OCI-LY7 (cell line): ENCODE measurements around the gene BSPRY. TPM values are rescaled to one million over a fixed set of nuclear protein-coding genes. Genes with fewer than 3 reads are reported as not detected.

Experiments
- BruUV-seq: library from RNA; stranded (reverse); fragments of 400-500 nt; replicated peaks from 2 replicates; lab custom pipeline; 2021; lab: Mats Ljungman, UMichigan
- CTCF ChIA-PET: fragments of 300-600 bp; sonication (Branson Sonifier 250); formaldehyde crosslinking; loops from one replicate; lab custom pipeline; 2022; ENCODE audit warnings: antibody characterized with exemption; ENCODE audit not compliant: unreplicated experiment; lab: Charles Lee
- POLR2A ChIA-PET: fragments of 300-600 bp; sonication (Branson Sonifier 250); formaldehyde crosslinking; loops from one replicate; lab custom pipeline; 2022; ENCODE audit warnings: antibody characterized with exemption; lab: Charles Lee
- DNase-seq: peaks from one replicate; pipeline ENCODE4 v3.0.0-alpha.2; 2015; ENCODE audit warnings: low spot score
- H2AFZ ChIP-seq: fragments of 200-600 bp; sonication (generic), shearing (Covaris generic); 2 replicates; pipeline ENCODE4 v1.6.1; 2014; ENCODE audit warnings: mild to moderate bottlenecking, antibody characterized with exemption, low read length, moderate library complexity
- H3K27ac ChIP-seq: fragments of 200-600 bp; sonication (generic); 2 replicates; pipeline ENCODE4 v1.5.1; 2014; ENCODE audit warnings: mixed run types, low read depth, mild to moderate bottlenecking, moderate library complexity, low read length, inconsistent platforms; ENCODE audit not compliant: poor library complexity, severe bottlenecking
- H3K36me3 ChIP-seq: fragments of 200-600 bp; sonication (generic); 2 replicates; pipeline ENCODE4 v1.6.1; 2014; ENCODE audit warnings: mild to moderate bottlenecking, antibody characterized with exemption, low read length, moderate library complexity, mixed read lengths; ENCODE audit not compliant: insufficient read depth
- H3K4me1 ChIP-seq: fragments of 200-600 bp; sonication (generic); 2 replicates; pipeline ENCODE4 v1.5.1; 2014; ENCODE audit warnings: mild to moderate bottlenecking, low read length; ENCODE audit not compliant: insufficient read depth, poor library complexity, severe bottlenecking
- H3K4me2 ChIP-seq: fragments of 200-600 bp; sonication (generic); 2 replicates; pipeline ENCODE4 v1.6.1; 2014; ENCODE audit warnings: mild to moderate bottlenecking, low read length
- H3K4me3 ChIP-seq: fragments of 200-600 bp; sonication (generic); 2 replicates; pipeline ENCODE4 v1.5.1; 2014; ENCODE audit warnings: mild to moderate bottlenecking, low read depth, low read length; ENCODE audit not compliant: poor library complexity, severe bottlenecking
- H3K79me2 ChIP-seq: fragments of 200-600 bp; sonication (generic); 2 replicates; pipeline ENCODE4 v1.6.1; 2016; ENCODE audit warnings: low read depth, mild to moderate bottlenecking, low read length, moderate library complexity, mixed read lengths; ENCODE audit not compliant: insufficient read depth
- H3K9me2 ChIP-seq: fragments of 200-600 bp; sonication (generic); 2 replicates; pipeline ENCODE4 v1.6.1; 2016; ENCODE audit warnings: mild to moderate bottlenecking, low read length, mixed read lengths; ENCODE audit not compliant: insufficient read depth
- H3K9me3 ChIP-seq: fragments of 200-600 bp; sonication (generic); 2 replicates; pipeline ENCODE4 v1.6.1; 2014; ENCODE audit warnings: mild to moderate bottlenecking, mixed run types, low read length, mixed read lengths
- H4K20me1 ChIP-seq: fragments of 200-600 bp; sonication (generic); 2 replicates; pipeline ENCODE4 v1.6.1; 2014; ENCODE audit warnings: mild to moderate bottlenecking, antibody characterized with exemption, low read length, moderate library complexity, mixed read lengths; ENCODE audit not compliant: insufficient read depth
- EZH2phosphoT487 ChIP-seq: fragments of 200-600 bp; sonication (generic); IDR thresholded peaks from 2 replicates; pipeline ENCODE4 v1.6.1; 2018; ENCODE audit warnings: low read depth, borderline replicate concordance, mild to moderate bottlenecking, mixed run types, antibody characterized with exemption, low read length, moderate library complexity, mixed read lengths
- intact Hi-C: fragments of 100-400 bp; cut with micrococcal nuclease; formaldehyde crosslinking; loops from one replicate; pipeline ENCODE4 v1.10.0; 2022; ENCODE audit not compliant: unreplicated experiment
- total RNA-seq, 2 experiments: library from RNA; depleted of rRNA in 1 of 2; stranded (reverse); fragments of >200 nt in 1 of 2; shearing (Covaris generic) in 1 of 2; gene quantifications; 2 replicates each; pipeline ENCODE4 v1.2.3, GENCODE V29; 2014 to 2022
- TF ChIP-seq, protein P1 (sequence below): fragments of 200-600 bp; sonication (generic); conservative IDR thresholded peaks from 2 replicates; pipeline ENCODE4 v1.5.1; 2014; ENCODE audit warnings: mild to moderate bottlenecking, antibody characterized with exemption, low read length, moderate library complexity, mixed read lengths

The BSPRY gene
- total RNA-seq, 2 experiments from 2014 or later, result 0.54 to 0.82 TPM

DNA sequence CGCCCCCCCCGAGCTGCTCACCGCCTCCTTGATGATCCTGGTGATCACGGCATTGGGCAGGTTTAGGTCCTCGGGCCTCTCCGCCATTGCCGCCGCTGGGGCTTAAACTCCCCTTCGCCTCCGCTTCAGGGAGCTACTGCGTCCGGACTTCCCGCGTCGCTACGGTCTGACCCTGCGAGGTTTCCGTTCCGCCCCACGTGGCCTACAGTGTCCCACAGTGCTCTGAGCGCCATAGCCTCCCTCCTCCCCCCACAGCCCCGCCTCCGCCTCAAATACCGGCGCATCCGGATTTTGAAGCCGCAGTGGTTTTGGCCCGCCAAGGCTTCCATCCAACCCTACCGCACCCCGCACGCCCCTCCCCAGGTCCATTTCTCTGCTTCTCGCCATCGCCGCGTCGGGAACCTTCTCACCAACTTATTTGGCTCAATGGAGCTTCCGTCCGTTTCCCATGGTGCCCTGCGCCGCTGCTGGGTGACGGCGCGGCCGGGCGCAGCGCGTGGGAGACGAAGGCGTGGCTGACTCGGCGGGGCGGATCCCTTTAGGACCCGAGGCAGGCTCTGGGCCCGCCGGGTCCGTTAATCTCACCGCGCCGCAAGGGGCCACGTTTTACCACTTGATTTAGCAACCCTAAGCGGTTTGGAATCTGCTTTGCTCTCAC lies 61.0 kb downstream of the BSPRY start, which contains the start of the genes C9orf43 and POLE3:
Gene C9orf43 (plus strand): TSS at position 541 of the 658 bp plus-strand sequence. CDS start 2,747 bp downstream, outside the sequence.
Gene POLE3 (minus strand): TSS at position 469 of the 658 bp plus-strand sequence. CDS start 382 bp downstream, at position 87.
- H3K36me3 ChIP-seq, result peaks cover 32% of the 10 kb centered on the region
- ChIA-PET CTCF (interaction anchor here (0.6 to 0.8 kb wide), 2 partner anchors 101 to 141 kb away, joined by 3 read pairs; no protein-coding TSS in a partner anchor), POLR2A (interaction anchor here (0.6 to 2.6 kb wide), 12 partner anchors 9 to 989 kb away, joined by 3 to 14 read pairs (median 4); partner anchors contain the start of genes ALAD, BSPRY and CDC26)
- no peaks in the 10 kb centered on the region for H3K9me3 ChIP-seq
- H3K79me2 ChIP-seq, result peaks cover 31% of the 10 kb centered on the region
- BruUV-seq, result no TSS peak
- peak within 1 kb of the TSS; percentile 89 for H3K4me2 ChIP-seq
- peak within 1 kb of the TSS; percentile 88 for H3K4me3 ChIP-seq
- H4K20me1 ChIP-seq, result no peaks in the 10 kb centered on the region; the same call in 1 of the 2 replicates
- peak within 1 kb of the TSS; percentile 88; the same call in 1 of the 2 replicates for H2AFZ ChIP-seq
- H3K4me1 ChIP-seq, result peaks cover 46% of the 10 kb centered on the region
- TF ChIP-seq, protein P1, sequence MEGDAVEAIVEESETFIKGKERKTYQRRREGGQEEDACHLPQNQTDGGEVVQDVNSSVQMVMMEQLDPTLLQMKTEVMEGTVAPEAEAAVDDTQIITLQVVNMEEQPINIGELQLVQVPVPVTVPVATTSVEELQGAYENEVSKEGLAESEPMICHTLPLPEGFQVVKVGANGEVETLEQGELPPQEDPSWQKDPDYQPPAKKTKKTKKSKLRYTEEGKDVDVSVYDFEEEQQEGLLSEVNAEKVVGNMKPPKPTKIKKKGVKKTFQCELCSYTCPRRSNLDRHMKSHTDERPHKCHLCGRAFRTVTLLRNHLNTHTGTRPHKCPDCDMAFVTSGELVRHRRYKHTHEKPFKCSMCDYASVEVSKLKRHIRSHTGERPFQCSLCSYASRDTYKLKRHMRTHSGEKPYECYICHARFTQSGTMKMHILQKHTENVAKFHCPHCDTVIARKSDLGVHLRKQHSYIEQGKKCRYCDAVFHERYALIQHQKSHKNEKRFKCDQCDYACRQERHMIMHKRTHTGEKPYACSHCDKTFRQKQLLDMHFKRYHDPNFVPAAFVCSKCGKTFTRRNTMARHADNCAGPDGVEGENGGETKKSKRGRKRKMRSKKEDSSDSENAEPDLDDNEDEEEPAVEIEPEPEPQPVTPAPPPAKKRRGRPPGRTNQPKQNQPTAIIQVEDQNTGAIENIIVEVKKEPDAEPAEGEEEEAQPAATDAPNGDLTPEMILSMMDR, result no peak
- no peak for TF ChIP-seq EZH2phosphoT487
- peak within 1 kb of the TSS; percentile 97 for H3K27ac ChIP-seq
- intact Hi-C loops, result loop anchor here (1.0 to 10.0 kb wide), 6 partner anchors 34 to 964 kb away; partner anchors contain the start of genes CDC26, FKBP15, HDHD3 and PRPF4
- DNase-seq, result peak; percentile 97
- no peaks in the 10 kb centered on the region for H3K9me2 ChIP-seq

DNA sequence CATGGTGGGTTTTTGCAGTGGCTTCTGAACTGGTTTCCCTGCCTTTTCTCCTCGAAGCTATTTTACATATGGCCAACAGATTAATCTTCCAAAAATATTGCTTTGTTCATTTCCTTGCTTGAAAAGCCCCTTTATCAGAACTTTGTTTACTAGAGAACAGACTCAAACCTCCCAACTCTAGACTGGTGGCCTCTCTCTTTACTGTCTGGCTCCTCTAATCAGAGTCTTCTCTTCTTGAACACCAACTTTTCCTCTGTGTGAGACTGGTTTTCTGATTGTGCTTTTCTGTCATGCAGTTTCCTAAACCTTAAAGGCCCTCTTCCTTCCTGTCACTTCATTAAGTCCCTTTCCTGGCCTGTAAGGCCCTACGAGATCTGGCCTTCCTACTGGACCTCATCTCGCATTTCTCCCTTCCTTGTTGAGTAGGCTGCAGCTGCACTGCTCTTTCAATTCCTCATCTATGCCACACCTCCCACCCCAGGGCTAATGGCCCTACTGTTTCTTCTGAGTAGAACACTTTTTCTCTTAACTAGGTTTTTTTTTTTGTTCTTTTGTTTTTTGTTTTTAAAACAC lies 66.9 kb downstream of the BSPRY start:
- DNase-seq, result peak; percentile 91
- no peaks in the 10 kb centered on the region for H3K9me3 ChIP-seq
- TSS peak; percentile 89 for BruUV-seq

More for the DNA sequence above, 66.9 kb downstream of the BSPRY start:
- peak overlapping the region; percentile 68 for H3K4me2 ChIP-seq
- H3K79me2 ChIP-seq, result no peaks in the 10 kb centered on the region
- H2AFZ ChIP-seq, result peak overlapping the region; percentile 88
- intact Hi-C loops, result loop anchor here (10.0 kb wide), 1 partner anchor 959 kb away; no protein-coding TSS in a partner anchor
- no peaks in the 10 kb centered on the region for H3K9me2 ChIP-seq
- H4K20me1 ChIP-seq, result no peaks in the 10 kb centered on the region
- H3K4me1 ChIP-seq, result peaks cover 47% of the 10 kb centered on the region
- TF ChIP-seq EZH2phosphoT487, result no peak
- TF ChIP-seq, protein P1, result no peak
- no peaks in the 10 kb centered on the region for H3K36me3 ChIP-seq
- POLR2A ChIA-PET, result interaction anchor here (0.7 to 2.0 kb wide), 5 partner anchors 11 to 203 kb away, joined by 3 to 6 read pairs (median 4); no protein-coding TSS in a partner anchor
- CTCF ChIA-PET, result interaction anchor here (0.9 kb wide), 1 partner anchor 11 kb away, joined by 3 read pairs; no protein-coding TSS in a partner anchor
- H3K27ac ChIP-seq, result peak overlapping the region; percentile 90
- H3K4me3 ChIP-seq, result peak overlapping the region; percentile 45
